Femur (tissue), 1 donor: ENCODE results near the gene CCDC85A.

Source experiments
- DNase-seq: peaks from one replicate; pipeline ENCODE4 v3.0.0-alpha.2; 2017

The CCDC85A gene

GRCh38 chr2:56195563-56195962, 11.8 kb downstream of the CCDC85A start:
- DNase-seq, result no peak

GRCh38 chr2:56197816-56198215, 14.0 kb downstream of the CCDC85A start:
- DNase-seq, result no peak

GRCh38 chr2:56198936-56199335, 15.1 kb downstream of the CCDC85A start:
- DNase-seq, result no peak

GRCh38 chr2:56199492-56199891, 15.7 kb downstream of the CCDC85A start:
- no peak for DNase-seq

- DNase-seq, result no peak
These were observed 18.8 kb downstream of the CCDC85A start for GRCh38 chr2:56202381-56203121.

GRCh38 chr2:56204556-56204955, 20.8 kb downstream of the CCDC85A start:
- no peak for DNase-seq

GRCh38 chr2:56206250-56206649, 22.5 kb downstream of the CCDC85A start:
- no peak for DNase-seq

GRCh38 chr2:56207760-56208159, 24.0 kb downstream of the CCDC85A start:
- no peak for DNase-seq

- no peak for DNase-seq
These were observed 24.6 kb downstream of the CCDC85A start for GRCh38 chr2:56208380-56208779.

- no peak for DNase-seq
These were observed 25.9 kb downstream of the CCDC85A start for GRCh38 chr2:56209701-56210100.

GRCh38 chr2:56210291-56210690, 26.5 kb downstream of the CCDC85A start:
- no peak for DNase-seq

- no peak for DNase-seq
These were observed 27.3 kb downstream of the CCDC85A start for GRCh38 chr2:56211048-56211447.

- DNase-seq, result no peak
These were observed 32.1 kb downstream of the CCDC85A start for GRCh38 chr2:56215911-56216310.

GRCh38 chr2:56217106-56217505, 33.3 kb downstream of the CCDC85A start:
- no peak for DNase-seq

- no peak for DNase-seq
These were observed 38.7 kb downstream of the CCDC85A start for GRCh38 chr2:56222481-56222880.

- no peak for DNase-seq
These were observed 40.5 kb downstream of the CCDC85A start for GRCh38 chr2:56224316-56224715.

GRCh38 chr2:56227811-56228210, 44.0 kb downstream of the CCDC85A start:
- DNase-seq, result no peak

GRCh38 chr2:56229397-56230060, 45.7 kb downstream of the CCDC85A start:
- no peak for DNase-seq

- no peak for DNase-seq
These were observed 46.4 kb downstream of the CCDC85A start for GRCh38 chr2:56230156-56230555.

GRCh38 chr2:56231361-56231760, 47.6 kb downstream of the CCDC85A start:
- DNase-seq, result no peak

GRCh38 chr2:56232912-56233311, 49.1 kb downstream of the CCDC85A start:
- no peak for DNase-seq

- no peak for DNase-seq
These were observed 50.5 kb downstream of the CCDC85A start for GRCh38 chr2:56234241-56234640.

GRCh38 chr2:56239030-56239429, 55.2 kb downstream of the CCDC85A start:
- DNase-seq, result no peak

- DNase-seq, result no peak
These were observed 55.6 kb downstream of the CCDC85A start for GRCh38 chr2:56239437-56239836.

- no peak for DNase-seq
These were observed 56.4 kb downstream of the CCDC85A start for GRCh38 chr2:56240210-56240609.
